Gastroesophageal sphincter (tissue), 4 donors: Measurements from ENCODE around the gene RNF40. TPM values are rescaled to one million over a fixed set of nuclear protein-coding genes. Genes with fewer than 3 reads are reported as not detected.
A peak's percentile ranks its signal among the peaks of the same experiment; 100 is the strongest.

Experiments
- ATAC-seq: fragments of 150-250 bp; one replicate; pipeline ENCODE4 v1.9.1; 2016; ENCODE audit warnings: mild to moderate bottlenecking, moderate library complexity
- H3K27ac ChIP-seq, 4 donors: fragments of 200-600 bp; sonication (generic) in 3 of 4; 1 replicate in 3 of 4; 2 replicates in 1 of 4; pipeline ENCODE4 v1.5.1; 2016 to 2019
- H3K27me3 ChIP-seq: fragments of 200-600 bp; sonication (generic); one replicate; pipeline ENCODE4 v1.5.1; 2019
- H3K36me3 ChIP-seq, 2 donors: fragments of 200-600 bp; sonication (generic); one replicate each; pipeline ENCODE4 v1.5.1; 2019; ENCODE audit warnings: control low read depth in 1 of 2
- H3K4me1 ChIP-seq, 3 donors: fragments of 200-600 bp; sonication (generic); 1 replicate in 2 of 3; 2 replicates in 1 of 3; pipeline ENCODE4 v1.5.1; 2016 to 2019; ENCODE audit warnings: control low read depth in 2 of 3
- H3K4me3 ChIP-seq, 2 donors: fragments of 200-600 bp; sonication (generic); one replicate each; pipeline ENCODE4 v1.5.1; 2019; ENCODE audit warnings: mild to moderate bottlenecking in 1 of 2, moderate library complexity in 1 of 2
- H3K9me3 ChIP-seq, 3 donors: fragments of 200-600 bp; sonication (generic); one replicate each; pipeline ENCODE4 v1.5.1; 2017 to 2019; ENCODE audit warnings: control low read depth in 2 of 3
- EP300 ChIP-seq: sonication (generic); formaldehyde crosslinking; IDR thresholded peaks from one replicate; pipeline ENCODE4 v1.6.1; 2017; ENCODE audit warnings: antibody characterized with exemption, mild to moderate bottlenecking
- POLR2A ChIP-seq, 2 donors: fragments of 450-650 bp; IDR thresholded peaks; one replicate each; pipeline ENCODE4 v1.6.1; 2017; ENCODE audit warnings: antibody characterized with exemption in 2 of 2, mild to moderate bottlenecking in 2 of 2, moderate library complexity in 1 of 2
- POLR2AphosphoS5 ChIP-seq: sonication (generic); formaldehyde crosslinking; IDR thresholded peaks from one replicate; pipeline ENCODE4 v1.6.1; 2017; ENCODE audit warnings: antibody characterized with exemption
- whole genome bisulfite sequencing, 2 donors: methylation state at CpG; one replicate each; pipeline ENCODE4 v1.1.5; 2018; ENCODE audit warnings: low coverage in 1 of 2; 5-methylcytosine and 5-hydroxymethylcytosine counted together
- total RNA-seq, 4 donors: library from RNA; depleted of rRNA; stranded (reverse); fragments of >200 nt; gene quantifications; one replicate each; pipeline ENCODE4 v1.1.0, GENCODE V29; 2016
- TF ChIP-seq, protein P1 (sequence below), 4 experiments: fragments of 200-600 bp in 2 of 4; fragments of 450-650 bp in 2 of 4; sonication (generic) in 1 of 4; IDR thresholded peaks; one replicate each; pipeline ENCODE4 v1.5.1; 2017 to 2019; ENCODE audit warnings: antibody characterized with exemption in 4 of 4, mild to moderate bottlenecking in 2 of 4, moderate library complexity in 2 of 4

The RNF40 gene
- total RNA-seq, 4 donors from 2014 or later = 76.4 to 108 (median 80.6) TPM

DNA sequence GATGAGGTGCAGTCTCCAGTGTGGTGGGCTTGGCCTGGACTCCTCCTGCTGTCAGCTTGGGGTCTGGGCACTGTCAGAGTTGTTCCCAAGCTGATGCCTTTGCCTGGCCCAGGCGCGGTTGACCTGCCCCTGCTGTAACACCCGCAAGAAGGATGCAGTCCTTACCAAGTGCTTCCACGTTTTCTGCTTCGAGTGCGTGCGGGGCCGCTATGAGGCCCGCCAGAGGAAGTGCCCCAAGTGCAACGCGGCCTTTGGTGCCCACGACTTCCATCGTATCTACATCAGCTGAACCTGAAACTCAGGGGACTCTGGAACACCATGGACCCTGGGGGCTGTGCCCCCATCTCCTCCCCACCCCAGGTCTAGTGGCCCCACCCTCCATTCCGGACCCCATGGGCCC is 11.7 kb downstream of the RNF40 start:
- Histone ChIP-seq H3K27me3 (no peaks in the 10 kb centered on the region), H3K4me3 (no peak overlapping the region), H3K4me1 (peaks cover 0 to 35% (median 17%) of the 10 kb centered on the region in 3 donors), H3K36me3 (peaks cover 0 to 60% of the 10 kb centered on the region in 2 donors), H3K9me3 (no peaks in the 10 kb centered on the region), H3K27ac (no peak overlapping the region)
- WGBS, 2 donors = 77% methylated on average over 6 of the region's 14 CpGs; no CpG with 5 or more reads in 1 of the 2 donors
- TF ChIP-seq EP300 = no peak
- TF ChIP-seq POLR2AphosphoS5 = no peak
- TF ChIP-seq, protein P1, sequence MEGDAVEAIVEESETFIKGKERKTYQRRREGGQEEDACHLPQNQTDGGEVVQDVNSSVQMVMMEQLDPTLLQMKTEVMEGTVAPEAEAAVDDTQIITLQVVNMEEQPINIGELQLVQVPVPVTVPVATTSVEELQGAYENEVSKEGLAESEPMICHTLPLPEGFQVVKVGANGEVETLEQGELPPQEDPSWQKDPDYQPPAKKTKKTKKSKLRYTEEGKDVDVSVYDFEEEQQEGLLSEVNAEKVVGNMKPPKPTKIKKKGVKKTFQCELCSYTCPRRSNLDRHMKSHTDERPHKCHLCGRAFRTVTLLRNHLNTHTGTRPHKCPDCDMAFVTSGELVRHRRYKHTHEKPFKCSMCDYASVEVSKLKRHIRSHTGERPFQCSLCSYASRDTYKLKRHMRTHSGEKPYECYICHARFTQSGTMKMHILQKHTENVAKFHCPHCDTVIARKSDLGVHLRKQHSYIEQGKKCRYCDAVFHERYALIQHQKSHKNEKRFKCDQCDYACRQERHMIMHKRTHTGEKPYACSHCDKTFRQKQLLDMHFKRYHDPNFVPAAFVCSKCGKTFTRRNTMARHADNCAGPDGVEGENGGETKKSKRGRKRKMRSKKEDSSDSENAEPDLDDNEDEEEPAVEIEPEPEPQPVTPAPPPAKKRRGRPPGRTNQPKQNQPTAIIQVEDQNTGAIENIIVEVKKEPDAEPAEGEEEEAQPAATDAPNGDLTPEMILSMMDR (IDR thresholded peaks at IDR 0.05) = no peak
- TF ChIP-seq POLR2A (IDR thresholded peaks at IDR 0.05) = no peak
- ATAC-seq = no peak

DNA sequence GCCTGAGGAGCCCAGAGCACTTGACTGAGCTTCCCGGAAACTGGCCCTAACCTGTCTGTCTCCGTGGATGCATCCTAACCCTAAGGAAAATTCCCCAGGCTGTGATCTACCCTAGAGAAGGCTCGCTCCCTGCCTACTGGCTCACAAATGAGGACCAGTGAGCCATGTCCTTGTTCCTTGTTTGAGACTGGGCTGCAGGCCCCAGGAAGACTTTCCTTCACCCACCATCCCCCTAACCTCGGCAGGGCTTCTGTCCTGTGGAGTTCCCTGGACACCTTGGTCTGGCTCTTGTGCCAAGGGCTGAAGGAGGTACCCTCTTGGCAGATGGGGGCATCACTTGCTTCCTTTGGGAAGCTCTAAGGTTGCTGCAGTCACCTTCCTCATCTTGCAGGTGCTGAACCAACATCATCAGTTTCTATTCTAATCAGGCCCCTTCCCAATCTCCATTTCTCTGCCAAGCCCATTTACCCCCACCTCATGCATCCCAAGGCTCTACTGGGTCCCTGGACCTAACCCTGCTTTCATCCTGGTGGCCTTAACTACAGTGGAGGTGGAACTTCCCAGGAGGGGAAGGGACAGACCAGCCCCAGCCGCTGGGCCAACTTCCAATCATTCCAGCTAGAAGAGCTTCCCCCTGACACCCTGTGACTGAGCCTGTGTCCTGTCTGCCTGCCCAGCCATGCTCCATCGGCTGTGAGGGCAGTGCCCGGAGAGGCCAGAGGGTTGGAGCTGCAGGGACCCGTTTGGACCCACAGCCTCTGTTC is 12.4 kb downstream of the RNF40 start:
- Histone ChIP-seq H3K27ac (peak overlapping the region; percentile 37 to 91 (median 90)), H3K4me1 (peaks cover 0 to 35% (median 17%) of the 10 kb centered on the region in 3 donors), H3K27me3 (no peaks in the 10 kb centered on the region), H3K36me3 (peaks cover 0 to 52% of the 10 kb centered on the region in 2 donors), H3K9me3 (no peaks in the 10 kb centered on the region), H3K4me3 (peak overlapping the region; percentile 63 to 82)
- WGBS, 2 donors = 43% methylated on average over 1 of the region's 8 CpGs; no CpG with 5 or more reads in 1 of the 2 donors
- no peak for ATAC-seq
- TF ChIP-seq, protein P1 (IDR thresholded peaks at IDR 0.05) = no peak
- no peak for TF ChIP-seq POLR2AphosphoS5
- TF ChIP-seq EP300 = no peak
- no peak for TF ChIP-seq POLR2A (IDR thresholded peaks at IDR 0.05)

DNA sequence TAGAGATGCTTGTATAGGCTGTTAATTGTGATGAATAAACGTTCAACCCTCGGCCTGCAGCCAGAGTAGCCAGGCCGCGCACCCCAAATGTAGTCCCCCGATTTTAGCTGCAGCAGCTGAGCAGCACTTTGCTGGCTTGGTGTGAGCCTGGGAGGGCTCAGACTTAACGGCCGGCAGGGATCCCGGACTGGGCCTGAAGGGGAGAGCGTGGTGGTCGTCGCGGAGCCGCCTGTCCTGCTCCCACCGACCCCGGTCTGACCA is 12.9 kb downstream of the RNF40 start:
- TF ChIP-seq POLR2AphosphoS5 (no peak), POLR2A (IDR thresholded peaks at IDR 0.05) (no peak), EP300 (no peak)
- TF ChIP-seq, protein P1 (IDR thresholded peaks at IDR 0.05) = no peak
- ATAC-seq = no peak
- no peaks in the 10 kb centered on the region for H3K27me3 ChIP-seq
- peak overlapping the region; percentile 37 to 91 (median 90) for H3K27ac ChIP-seq
- no peaks in the 10 kb centered on the region for H3K9me3 ChIP-seq
- no CpG with 5 or more reads among the region's 15 CpGs for WGBS, 2 donors
- peaks cover 0 to 35% (median 17%) of the 10 kb centered on the region in 3 donors for H3K4me1 ChIP-seq
- H3K36me3 ChIP-seq = peaks cover 0 to 47% of the 10 kb centered on the region in 2 donors
- H3K4me3 ChIP-seq = peak overlapping the region; percentile 63 to 82

DNA sequence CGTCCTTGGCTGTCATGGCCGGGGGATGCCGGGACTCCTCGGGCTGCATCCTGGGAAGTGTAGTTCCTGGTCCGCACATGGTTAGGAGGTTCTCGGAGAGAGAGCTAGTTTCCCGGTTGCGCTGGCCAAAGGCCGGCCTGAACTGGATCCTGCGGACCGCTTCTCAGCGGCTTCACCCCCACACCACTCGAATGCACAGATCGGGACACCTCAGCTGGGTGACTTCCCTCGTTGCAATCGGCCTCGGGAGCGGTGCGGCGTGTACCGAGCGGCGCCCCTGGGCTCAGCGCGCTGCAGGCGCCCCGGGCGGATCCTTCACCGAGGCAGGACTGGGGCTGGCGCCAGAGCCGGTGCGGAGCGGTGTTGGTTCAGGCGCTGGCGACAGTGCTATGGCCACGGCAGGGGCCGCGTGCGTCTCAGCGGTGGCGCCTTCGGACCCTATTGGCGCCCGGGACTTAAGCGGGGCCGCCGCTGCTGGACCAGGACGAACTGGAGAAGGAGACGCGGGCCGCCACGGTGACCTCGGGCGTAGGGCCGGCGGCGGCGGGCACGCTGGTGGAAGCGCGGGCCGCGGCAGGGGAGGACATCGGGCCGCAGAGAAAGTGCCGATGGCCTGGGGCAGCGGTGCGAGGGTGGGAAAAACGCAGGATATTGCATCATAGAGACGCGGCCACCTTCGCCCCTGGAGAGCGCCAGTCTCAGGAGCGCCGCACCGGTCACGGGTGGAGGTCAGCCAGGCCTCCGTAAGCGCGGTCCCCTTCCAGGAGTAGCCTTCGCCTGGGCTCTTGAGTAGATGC is 13.5 kb downstream of the RNF40 start:
- WGBS, 2 donors = no CpG with 5 or more reads among the region's 81 CpGs
- Histone ChIP-seq H3K36me3 (peaks cover 0 to 46% of the 10 kb centered on the region in 2 donors), H3K27ac (peak overlapping the region; percentile 59 to 91 (median 90)), H3K9me3 (no peaks in the 10 kb centered on the region), H3K27me3 (no peaks in the 10 kb centered on the region), H3K4me3 (peak overlapping the region; percentile 63 to 82), H3K4me1 (peaks cover 0 to 35% (median 17%) of the 10 kb centered on the region in 3 donors)
- TF ChIP-seq EP300 = no peak
- TF ChIP-seq POLR2AphosphoS5 = peak; percentile 79
- TF ChIP-seq, protein P1 (IDR thresholded peaks at IDR 0.05) = no peak
- TF ChIP-seq POLR2A (IDR thresholded peaks at IDR 0.05) = peak; percentile 29 to 38
- ATAC-seq = peak; percentile 87
